Measurements from ENCODE around the gene OTOG.
A peak's percentile ranks its signal among the peaks of the same experiment; 100 is the strongest.

The OTOG gene

DNA sequence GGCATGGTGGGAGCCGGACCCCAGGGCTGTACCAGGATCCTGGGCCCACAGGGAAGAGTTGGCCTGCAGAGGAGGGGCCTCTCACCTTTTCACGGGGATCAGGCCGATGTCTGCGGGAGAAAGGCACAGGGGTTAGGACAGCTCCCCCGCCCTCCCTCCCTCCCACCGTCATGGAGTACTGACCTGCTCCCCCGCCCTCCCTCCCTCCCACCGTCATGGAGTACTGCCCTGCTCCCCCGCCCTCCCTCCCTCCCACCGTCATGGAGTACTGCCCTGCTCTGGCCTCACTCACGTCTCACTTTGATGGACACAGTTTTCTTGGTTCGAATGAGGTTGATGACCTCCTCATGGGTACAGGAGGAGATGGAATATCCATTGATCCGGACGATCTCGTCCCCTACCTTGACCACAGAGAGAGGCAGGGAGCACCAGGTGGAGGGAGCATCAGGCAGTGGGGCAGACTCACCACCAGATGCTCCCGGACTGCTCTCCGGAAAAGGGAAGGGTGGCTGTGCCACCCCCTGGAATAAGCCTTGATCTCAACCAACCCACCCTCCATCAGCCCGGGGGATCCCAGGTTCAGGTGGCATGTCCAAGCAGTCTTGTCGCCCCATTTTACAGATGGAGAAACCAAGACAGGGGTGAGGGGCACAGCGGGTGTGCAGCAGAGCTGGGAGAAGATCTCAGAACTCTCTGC is 20.0 kb upstream of the OTOG start:
- H2AFZ ChIP-seq (ENCODE audit: low read length): no peak overlapping the region
- TF ChIP-seq, protein P1, sequence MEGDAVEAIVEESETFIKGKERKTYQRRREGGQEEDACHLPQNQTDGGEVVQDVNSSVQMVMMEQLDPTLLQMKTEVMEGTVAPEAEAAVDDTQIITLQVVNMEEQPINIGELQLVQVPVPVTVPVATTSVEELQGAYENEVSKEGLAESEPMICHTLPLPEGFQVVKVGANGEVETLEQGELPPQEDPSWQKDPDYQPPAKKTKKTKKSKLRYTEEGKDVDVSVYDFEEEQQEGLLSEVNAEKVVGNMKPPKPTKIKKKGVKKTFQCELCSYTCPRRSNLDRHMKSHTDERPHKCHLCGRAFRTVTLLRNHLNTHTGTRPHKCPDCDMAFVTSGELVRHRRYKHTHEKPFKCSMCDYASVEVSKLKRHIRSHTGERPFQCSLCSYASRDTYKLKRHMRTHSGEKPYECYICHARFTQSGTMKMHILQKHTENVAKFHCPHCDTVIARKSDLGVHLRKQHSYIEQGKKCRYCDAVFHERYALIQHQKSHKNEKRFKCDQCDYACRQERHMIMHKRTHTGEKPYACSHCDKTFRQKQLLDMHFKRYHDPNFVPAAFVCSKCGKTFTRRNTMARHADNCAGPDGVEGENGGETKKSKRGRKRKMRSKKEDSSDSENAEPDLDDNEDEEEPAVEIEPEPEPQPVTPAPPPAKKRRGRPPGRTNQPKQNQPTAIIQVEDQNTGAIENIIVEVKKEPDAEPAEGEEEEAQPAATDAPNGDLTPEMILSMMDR (conservative IDR thresholded peaks at IDR 0.05; ENCODE audit: low read length): no peak
- TF ChIP-seq EZH2phosphoT487 (IDR thresholded peaks at IDR 0.05; ENCODE audit: borderline replicate concordance): no peak
- H3K27me3 ChIP-seq (ENCODE audit: insufficient read depth, low read length, poor library complexity, severe bottlenecking): no peaks in the 10 kb centered on the region
- H4K20me1 ChIP-seq (ENCODE audit: insufficient read depth, low read length, poor library complexity, severe bottlenecking): no peaks in the 10 kb centered on the region
- H3F3A ChIP-seq (ENCODE audit: low read depth): no peaks in the 10 kb centered on the region
- no peaks in the 10 kb centered on the region for H3K4me1 ChIP-seq (ENCODE audit: insufficient read depth, low read length, poor library complexity, severe bottlenecking)
- no peaks in the 10 kb centered on the region for H3K79me2 ChIP-seq (ENCODE audit: insufficient read depth, low read length)
- H3K4me2 ChIP-seq (ENCODE audit: low read depth, low read length, poor library complexity, severe bottlenecking): no peak overlapping the region
- H3K9me2 ChIP-seq (replicated peaks; ENCODE audit: low read depth, low read length): no peaks in the 10 kb centered on the region
- H3K9me3 ChIP-seq (ENCODE audit: insufficient read depth, low read depth, low read length): no peaks in the 10 kb centered on the region
- H3K9ac ChIP-seq (ENCODE audit: low read depth, low read length, poor library complexity, severe bottlenecking): no peak overlapping the region
- no peak overlapping the region for H3K4me3 ChIP-seq (ENCODE audit: low read length, poor library complexity, severe bottlenecking)
- H3K36me3 ChIP-seq (ENCODE audit: insufficient read depth, low read length): no peaks in the 10 kb centered on the region

DNA sequence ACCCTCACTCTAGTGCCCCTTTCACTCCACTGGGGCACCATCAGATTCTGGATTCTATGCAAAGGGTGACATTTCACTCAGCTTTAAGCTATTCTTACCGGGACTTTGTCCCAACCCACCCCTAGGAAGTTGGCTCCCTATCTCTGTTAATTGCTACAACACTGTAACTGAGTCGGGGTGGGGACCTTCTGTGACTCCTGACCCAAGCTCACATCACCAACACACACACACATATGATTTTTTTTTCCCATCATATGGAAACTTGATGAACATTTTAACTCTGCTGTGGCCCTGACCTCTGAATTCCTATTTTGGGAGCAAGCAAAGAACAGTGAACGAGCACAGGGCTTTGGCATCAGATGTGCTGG is 19.4 kb upstream of the OTOG start:
- Histone ChIP-seq H3K36me3 (ENCODE audit: insufficient read depth, low read length) (no peaks in the 10 kb centered on the region), H3K9me3 (ENCODE audit: insufficient read depth, low read depth, low read length) (no peaks in the 10 kb centered on the region), H3K4me3 (ENCODE audit: low read length, poor library complexity, severe bottlenecking) (no peak overlapping the region), H3K9me2 (replicated peaks; ENCODE audit: low read depth, low read length) (no peaks in the 10 kb centered on the region), H4K20me1 (ENCODE audit: insufficient read depth, low read length, poor library complexity, severe bottlenecking) (no peaks in the 10 kb centered on the region), H3F3A (ENCODE audit: low read depth) (no peaks in the 10 kb centered on the region), H3K9ac (ENCODE audit: low read depth, low read length, poor library complexity, severe bottlenecking) (no peak overlapping the region), H3K27me3 (ENCODE audit: insufficient read depth, low read length, poor library complexity, severe bottlenecking) (no peaks in the 10 kb centered on the region), H2AFZ (ENCODE audit: low read length) (no peak overlapping the region), H3K4me2 (ENCODE audit: low read depth, low read length, poor library complexity, severe bottlenecking) (no peak overlapping the region), H3K79me2 (ENCODE audit: insufficient read depth, low read length) (no peaks in the 10 kb centered on the region), H3K4me1 (ENCODE audit: insufficient read depth, low read length, poor library complexity, severe bottlenecking) (no peaks in the 10 kb centered on the region)
- no peak for TF ChIP-seq EZH2phosphoT487 (IDR thresholded peaks at IDR 0.05; ENCODE audit: borderline replicate concordance)
- TF ChIP-seq, protein P1 (conservative IDR thresholded peaks at IDR 0.05; ENCODE audit: low read length): no peak

DNA sequence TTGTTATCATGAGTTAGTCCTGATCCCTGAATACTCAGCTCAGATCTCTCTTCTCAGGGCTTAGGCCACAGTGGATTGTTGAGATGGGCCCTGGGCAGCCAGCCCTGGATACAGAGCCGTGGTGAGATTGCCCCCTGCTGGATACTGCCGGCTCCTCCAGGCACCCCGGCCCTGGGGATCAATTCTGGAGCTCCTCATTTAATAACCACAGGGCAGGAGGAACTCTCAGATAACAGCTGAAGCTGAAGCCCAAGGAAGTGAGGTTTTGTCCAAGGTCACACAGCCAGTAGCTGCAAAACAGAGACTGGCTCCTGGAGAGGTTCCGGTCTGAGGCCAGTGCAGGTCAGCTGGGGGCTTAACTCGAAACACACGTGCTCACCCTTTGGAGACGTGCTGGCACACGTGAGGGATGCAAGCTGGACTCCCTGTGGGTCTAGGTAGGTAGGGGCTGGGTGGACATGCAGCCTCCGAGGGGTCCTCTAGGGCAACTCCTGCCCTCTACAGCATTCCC is 18.8 kb upstream of the OTOG start:
- no peaks in the 10 kb centered on the region for H3K79me2 ChIP-seq (ENCODE audit: insufficient read depth, low read length)
- H3K27me3 ChIP-seq (ENCODE audit: insufficient read depth, low read length, poor library complexity, severe bottlenecking): no peaks in the 10 kb centered on the region
- H3F3A ChIP-seq (ENCODE audit: low read depth): no peaks in the 10 kb centered on the region
- no peak overlapping the region for H3K9ac ChIP-seq (ENCODE audit: low read depth, low read length, poor library complexity, severe bottlenecking)
- H4K20me1 ChIP-seq (ENCODE audit: insufficient read depth, low read length, poor library complexity, severe bottlenecking): no peaks in the 10 kb centered on the region
- TF ChIP-seq, protein P1 (conservative IDR thresholded peaks at IDR 0.05; ENCODE audit: low read length): peak; percentile 91
- TF ChIP-seq EZH2phosphoT487 (IDR thresholded peaks at IDR 0.05; ENCODE audit: borderline replicate concordance): no peak
- no peaks in the 10 kb centered on the region for H3K9me3 ChIP-seq (ENCODE audit: insufficient read depth, low read depth, low read length)
- H3K4me1 ChIP-seq (ENCODE audit: insufficient read depth, low read length, poor library complexity, severe bottlenecking): no peaks in the 10 kb centered on the region
- H3K4me3 ChIP-seq (ENCODE audit: low read length, poor library complexity, severe bottlenecking): no peak overlapping the region
- H3K9me2 ChIP-seq (replicated peaks; ENCODE audit: low read depth, low read length): no peaks in the 10 kb centered on the region
- H3K4me2 ChIP-seq (ENCODE audit: low read depth, low read length, poor library complexity, severe bottlenecking): no peak overlapping the region
- no peak overlapping the region for H2AFZ ChIP-seq (ENCODE audit: low read length)
- no peaks in the 10 kb centered on the region for H3K36me3 ChIP-seq (ENCODE audit: insufficient read depth, low read length)
